NCI-H1092 treated with DMSO at 0.1 percent for 48 hours (cell line): Measurements from ENCODE around the gene SLC9A9.

Experiments used
- DNase-seq: peaks from one replicate; lab custom pipeline; 2025; lab: John Stamatoyannopoulos, UW

Gene SLC9A9

GRCh38 chr3:143244516-143245063 is 603.7 kb downstream of the SLC9A9 start:
- no peak for DNase-seq

- DNase-seq, result no peak
Measured at GRCh38 chr3:143243686-143244085, 604.6 kb downstream of the SLC9A9 start.

GRCh38 chr3:143242691-143243090 is 605.6 kb downstream of the SLC9A9 start:
- no peak for DNase-seq

GRCh38 chr3:143242101-143242500 is 606.2 kb downstream of the SLC9A9 start:
- DNase-seq, result no peak

- DNase-seq, result no peak
Measured at GRCh38 chr3:143241481-143241951, 606.8 kb downstream of the SLC9A9 start.

GRCh38 chr3:143240886-143241285 is 607.4 kb downstream of the SLC9A9 start:
- no peak for DNase-seq

- no peak for DNase-seq
Measured at GRCh38 chr3:143239031-143239430, 609.2 kb downstream of the SLC9A9 start.

GRCh38 chr3:143237077-143237627 is 611.1 kb downstream of the SLC9A9 start:
- no peak for DNase-seq

- no peak for DNase-seq
Measured at GRCh38 chr3:143236226-143236964, 611.9 kb downstream of the SLC9A9 start.

GRCh38 chr3:143235614-143236204 is 612.6 kb downstream of the SLC9A9 start:
- no peak for DNase-seq

- no peak for DNase-seq
Measured at GRCh38 chr3:143234526-143234925, 613.7 kb downstream of the SLC9A9 start.

- DNase-seq, result no peak
Measured at GRCh38 chr3:143232981-143233380, 615.3 kb downstream of the SLC9A9 start.

GRCh38 chr3:143228405-143228804 is 619.9 kb downstream of the SLC9A9 start:
- DNase-seq, result no peak

- no peak for DNase-seq
Measured at GRCh38 chr3:143226678-143227291, 621.5 kb downstream of the SLC9A9 start.

GRCh38 chr3:143224716-143225115 is 623.6 kb downstream of the SLC9A9 start:
- no peak for DNase-seq

- no peak for DNase-seq
Measured at GRCh38 chr3:143222981-143223380, 625.3 kb downstream of the SLC9A9 start.

- no peak for DNase-seq
Measured at GRCh38 chr3:143222505-143222904, 625.8 kb downstream of the SLC9A9 start.

GRCh38 chr3:143221446-143221845 is 626.8 kb downstream of the SLC9A9 start:
- DNase-seq, result no peak

GRCh38 chr3:143220741-143221140 is 627.5 kb downstream of the SLC9A9 start:
- DNase-seq, result no peak

GRCh38 chr3:143218166-143218835 is 630.0 kb downstream of the SLC9A9 start:
- no peak for DNase-seq

- no peak for DNase-seq
Measured at GRCh38 chr3:143217283-143217682, 631.0 kb downstream of the SLC9A9 start.

- no peak for DNase-seq
Measured at GRCh38 chr3:143216709-143217182, 631.5 kb downstream of the SLC9A9 start.
